Activated naive CD4-positive, alpha-beta T cell treated with anti-CD3 and anti-CD28 coated beads, Interleukin-2, amount 50 U/mL, for 24 hours (primary cell): ENCODE results near the gene ZNF273.
A peak's percentile ranks its signal among the peaks of the same experiment; 100 is the strongest.
"Not testable (repeated sequence)": the region's sequence is repeated elsewhere in the genome, so short reads cannot be mapped to it uniquely, and the experiment has no call there.

Experiments used
- H3K27ac Mint-ChIP-seq: one replicate; pipeline ENCODE4 v1.8.0; 2021; ENCODE audit warnings: mild to moderate bottlenecking, mixed read lengths
- H3K27me3 Mint-ChIP-seq: one replicate; pipeline ENCODE4 v1.8.0; 2021; ENCODE audit warnings: mixed read lengths
- H3K36me3 Mint-ChIP-seq: one replicate; pipeline ENCODE4 v1.8.0; 2021; ENCODE audit warnings: mixed read lengths
- H3K4me1 Mint-ChIP-seq: one replicate; pipeline ENCODE4 v1.8.0; 2021; ENCODE audit warnings: mixed read lengths
- H3K4me3 Mint-ChIP-seq: one replicate; pipeline ENCODE4 v1.8.0; 2021; ENCODE audit warnings: mild to moderate bottlenecking, mixed read lengths
- H3K9me3 Mint-ChIP-seq: one replicate; pipeline ENCODE4 v1.8.0; 2021; ENCODE audit warnings: mixed read lengths

ZNF273 gene

GRCh38 chr7:64892666-64893309, 10.3 kb upstream of the ZNF273 start:
- H3K4me3 Mint-ChIP-seq: no peak overlapping the region

GRCh38 chr7:64893401-64893800, 9.7 kb upstream of the ZNF273 start:
- Mint-ChIP-seq H3K4me1 (peaks cover 5% of the 10 kb centered on the region), H3K27me3 (peaks cover 16% of the 10 kb centered on the region), H3K9me3 (no peaks in the 10 kb centered on the region), H3K4me3 (no peak overlapping the region), H3K36me3 (no peaks in the 10 kb centered on the region), H3K27ac (no peak overlapping the region)

More at GRCh38 chr7:64892666-64893309, 10.3 kb upstream of the ZNF273 start:
- H3K36me3 Mint-ChIP-seq: no peaks in the 10 kb centered on the region
- no peak overlapping the region for H3K27ac Mint-ChIP-seq
- H3K9me3 Mint-ChIP-seq: no peaks in the 10 kb centered on the region
- H3K27me3 Mint-ChIP-seq: peaks cover 20% of the 10 kb centered on the region
- H3K4me1 Mint-ChIP-seq: peaks cover 11% of the 10 kb centered on the region

DNA sequence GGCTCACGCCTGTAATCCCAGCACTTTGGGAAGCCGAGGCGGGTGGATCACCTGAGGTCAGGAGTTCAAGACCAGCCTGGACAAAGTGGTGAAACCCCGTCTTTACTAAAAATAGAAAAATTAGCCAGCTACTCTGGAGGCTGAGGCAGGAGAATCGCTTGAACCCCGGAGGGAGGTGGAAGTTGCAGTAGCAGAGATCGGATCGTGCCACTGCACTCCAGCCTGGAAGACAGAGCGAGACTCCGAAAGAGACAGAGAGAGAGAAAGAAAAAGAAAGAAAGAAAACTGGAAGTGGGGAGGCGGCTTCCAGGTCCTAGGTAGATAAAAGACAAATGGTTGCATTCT, 640 bp upstream of the ZNF273 start:
- not testable (repeated sequence) for H3K36me3 Mint-ChIP-seq, H3K9me3 Mint-ChIP-seq

DNA sequence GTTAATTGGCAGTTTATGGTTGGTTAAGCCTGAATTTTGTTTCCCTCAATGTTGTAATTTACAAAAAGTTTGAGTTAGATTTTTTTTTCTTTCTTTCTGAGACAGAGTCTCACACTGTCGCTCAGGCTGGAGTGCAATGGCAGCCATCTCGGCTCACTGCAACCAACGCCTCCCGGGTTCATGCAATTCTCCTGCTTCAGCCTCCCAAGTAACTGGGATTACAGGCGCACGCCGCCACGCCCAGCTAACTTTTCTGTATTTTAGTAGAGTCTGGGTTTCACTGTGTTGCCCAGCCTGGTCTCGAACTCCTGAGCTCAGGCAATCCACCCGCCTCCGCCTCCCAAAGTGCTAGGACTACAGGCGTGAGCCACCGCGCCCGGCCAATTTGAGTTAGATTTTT, 935 bp downstream of the ZNF273 start:
- Mint-ChIP-seq H3K27me3 (no peaks in the 10 kb centered on the region), H3K9me3 (no peaks in the 10 kb centered on the region), H3K27ac (no peak overlapping the region), H3K4me1 (peaks cover 52% of the 10 kb centered on the region), H3K4me3 (peak overlapping the region; percentile 97), H3K36me3 (peaks cover 2% of the 10 kb centered on the region)

More for the DNA sequence above, 640 bp upstream of the ZNF273 start:
- not testable (repeated sequence) for H3K27me3 Mint-ChIP-seq
- Mint-ChIP-seq H3K4me1 (peaks cover 41% of the 10 kb centered on the region), H3K27ac (peak overlapping the region; percentile 84), H3K4me3 (peak overlapping the region; percentile 97)

GRCh38 chr7:64905133-64905532, 2.1 kb downstream of the ZNF273 start:
- Mint-ChIP-seq H3K36me3 (peaks cover 7% of the 10 kb centered on the region), H3K9me3 (no peaks in the 10 kb centered on the region), H3K27me3 (no peaks in the 10 kb centered on the region), H3K4me3 (no peak overlapping the region), H3K27ac (no peak overlapping the region), H3K4me1 (peaks cover 60% of the 10 kb centered on the region)

GRCh38 chr7:64905547-64905946, 2.5 kb downstream of the ZNF273 start:
- no peaks in the 10 kb centered on the region for H3K9me3 Mint-ChIP-seq
- peak overlapping the region; percentile 61 for H3K4me3 Mint-ChIP-seq
- no peaks in the 10 kb centered on the region for H3K27me3 Mint-ChIP-seq
- peaks cover 62% of the 10 kb centered on the region for H3K4me1 Mint-ChIP-seq
- H3K27ac Mint-ChIP-seq: no peak overlapping the region
- peaks cover 8% of the 10 kb centered on the region for H3K36me3 Mint-ChIP-seq

GRCh38 chr7:64907641-64908326, 4.7 kb downstream of the ZNF273 start:
- H3K4me1 Mint-ChIP-seq: peaks cover 57% of the 10 kb centered on the region
- no peaks in the 10 kb centered on the region for H3K9me3 Mint-ChIP-seq
- H3K27me3 Mint-ChIP-seq: no peaks in the 10 kb centered on the region
- H3K27ac Mint-ChIP-seq: no peak overlapping the region
- peaks cover 13% of the 10 kb centered on the region for H3K36me3 Mint-ChIP-seq
- no peak overlapping the region for H3K4me3 Mint-ChIP-seq

GRCh38 chr7:64908358-64908757, 5.3 kb downstream of the ZNF273 start:
- Mint-ChIP-seq H3K4me3 (no peak overlapping the region), H3K27me3 (no peaks in the 10 kb centered on the region), H3K9me3 (no peaks in the 10 kb centered on the region), H3K36me3 (peaks cover 16% of the 10 kb centered on the region), H3K4me1 (peaks cover 58% of the 10 kb centered on the region), H3K27ac (no peak overlapping the region)

- Mint-ChIP-seq H3K4me1 (peaks cover 15% of the 10 kb centered on the region), H3K9me3 (no peaks in the 10 kb centered on the region), H3K27me3 (no peaks in the 10 kb centered on the region), H3K27ac (no peak overlapping the region), H3K36me3 (peaks cover 42% of the 10 kb centered on the region), H3K4me3 (no peak overlapping the region)
These were observed 11.5 kb downstream of the ZNF273 start for GRCh38 chr7:64914557-64914956.

- H3K27ac Mint-ChIP-seq, H3K9me3 Mint-ChIP-seq, H3K4me1 Mint-ChIP-seq, H3K27me3 Mint-ChIP-seq, H3K4me3 Mint-ChIP-seq: not testable (repeated sequence)
- peaks cover 42% of the 10 kb centered on the region for H3K36me3 Mint-ChIP-seq
These were observed 12.2 kb downstream of the ZNF273 start for GRCh38 chr7:64915301-64915700.

DNA sequence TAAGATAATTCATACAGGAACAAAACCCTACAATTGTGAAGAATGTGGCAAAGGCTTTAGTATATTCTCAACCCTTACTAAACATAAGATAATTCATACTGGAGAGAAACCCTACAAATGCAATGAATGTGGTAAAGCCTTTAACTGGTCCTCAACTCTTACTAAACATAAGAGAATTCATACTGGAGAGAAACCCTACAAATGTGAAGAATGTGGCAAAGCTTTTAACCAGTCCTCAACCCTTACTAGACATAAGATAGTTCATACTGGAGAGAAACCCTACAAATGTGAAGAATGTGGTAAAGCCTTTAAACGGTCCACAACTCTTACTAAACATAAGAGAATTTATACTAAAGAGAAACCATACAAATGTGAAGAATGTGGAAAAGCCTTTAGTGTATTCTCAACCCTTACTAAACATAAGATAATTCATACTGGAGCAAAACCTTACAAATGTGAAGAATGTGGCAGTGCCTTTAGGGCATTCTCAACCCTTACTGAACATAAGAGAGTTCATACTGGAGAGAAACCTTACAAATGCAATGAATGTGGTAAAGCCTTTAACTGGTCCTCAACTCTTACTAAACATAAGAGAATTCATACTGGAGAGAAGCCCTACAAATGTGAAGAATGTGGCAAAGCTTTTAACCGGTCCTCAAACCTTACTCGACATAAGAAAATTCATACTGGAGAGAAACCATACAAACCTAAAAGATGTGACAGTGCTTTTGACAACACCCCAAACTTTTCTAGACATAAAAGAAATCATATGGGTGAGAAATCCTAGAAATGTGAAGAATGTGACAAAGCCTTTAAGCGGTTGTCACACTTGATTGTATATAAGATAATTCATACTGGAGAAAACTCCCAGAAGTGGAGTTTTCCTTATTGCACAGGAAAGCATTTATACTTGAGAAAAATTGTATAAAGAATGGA, 25.4 kb downstream of the ZNF273 start:
- H3K36me3 Mint-ChIP-seq: peaks cover 55% of the 10 kb centered on the region
- not testable (repeated sequence) for H3K27me3 Mint-ChIP-seq, H3K4me3 Mint-ChIP-seq, H3K27ac Mint-ChIP-seq, H3K4me1 Mint-ChIP-seq
- peaks cover 22% of the 10 kb centered on the region for H3K9me3 Mint-ChIP-seq

DNA sequence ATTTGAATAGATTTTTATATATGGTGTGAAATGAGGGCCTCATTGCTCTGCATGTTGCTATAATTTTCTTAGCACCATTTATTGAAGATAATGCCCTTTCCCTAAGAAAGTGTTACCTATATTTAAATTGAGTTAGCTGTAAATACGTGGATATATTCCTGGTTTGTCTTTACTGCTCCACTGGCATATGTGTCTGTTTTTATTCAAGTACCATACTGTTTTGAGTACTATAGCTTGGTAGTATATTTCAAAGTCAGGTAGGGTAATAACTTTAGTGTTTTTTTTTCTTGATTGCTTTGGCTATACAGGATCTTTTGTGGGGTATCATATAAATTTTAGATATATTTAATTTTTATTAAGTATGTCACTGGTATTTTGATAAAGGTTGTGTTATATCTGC, 31.4 kb downstream of the ZNF273 start:
- Mint-ChIP-seq H3K4me1 (no peaks in the 10 kb centered on the region), H3K4me3 (no peak overlapping the region), H3K36me3 (peaks cover 14% of the 10 kb centered on the region), H3K27me3 (no peaks in the 10 kb centered on the region), H3K9me3 (peaks cover 12% of the 10 kb centered on the region), H3K27ac (no peak overlapping the region)

DNA sequence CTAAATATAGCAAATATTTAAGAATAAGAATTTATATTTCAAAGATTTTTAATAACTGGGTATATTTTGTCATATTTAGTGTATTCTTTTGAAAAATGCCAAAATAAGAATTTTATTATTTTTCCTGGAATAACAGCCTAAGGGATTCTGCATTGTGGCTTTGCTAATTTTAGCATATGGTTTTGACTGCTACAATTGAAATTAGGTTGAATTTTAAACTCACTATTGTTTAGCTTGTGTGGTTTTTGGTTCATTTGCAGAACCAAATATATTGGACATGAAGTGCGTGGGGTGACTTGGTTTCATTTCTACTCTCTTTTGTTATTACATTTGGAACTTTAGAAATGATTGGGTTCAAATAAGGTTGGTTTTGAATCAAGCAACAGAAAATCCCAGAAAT, 35.5 kb downstream of the ZNF273 start:
- Mint-ChIP-seq H3K4me3 (no peak overlapping the region), H3K36me3 (peaks cover 11% of the 10 kb centered on the region), H3K27me3 (no peaks in the 10 kb centered on the region), H3K9me3 (peaks cover 8% of the 10 kb centered on the region), H3K4me1 (no peaks in the 10 kb centered on the region), H3K27ac (no peak overlapping the region)

DNA sequence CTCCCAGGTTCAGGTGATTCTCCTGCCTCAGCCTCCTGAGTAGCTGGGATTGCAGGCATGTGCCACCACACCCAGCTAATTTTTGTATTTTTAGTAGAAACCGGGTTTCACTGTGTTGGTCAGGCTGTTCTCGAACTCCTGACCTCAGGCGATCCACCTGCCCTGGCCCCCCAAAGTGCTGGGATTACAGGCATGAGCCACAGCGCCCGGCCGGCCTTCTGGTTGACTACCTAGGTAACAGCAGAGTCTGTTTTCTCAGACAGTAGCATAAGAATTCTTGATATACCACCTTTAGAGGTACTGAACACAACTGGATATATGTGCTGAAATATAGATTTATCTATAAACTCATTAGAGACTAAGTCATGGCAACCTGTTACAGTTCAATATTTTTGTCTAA, 36.9 kb downstream of the ZNF273 start:
- not testable (repeated sequence) for H3K27ac Mint-ChIP-seq, H3K27me3 Mint-ChIP-seq, H3K9me3 Mint-ChIP-seq, H3K4me1 Mint-ChIP-seq, H3K4me3 Mint-ChIP-seq
- H3K36me3 Mint-ChIP-seq: peaks cover 11% of the 10 kb centered on the region

- H3K27me3 Mint-ChIP-seq: peaks cover 33% of the 10 kb centered on the region
- H3K36me3 Mint-ChIP-seq, H3K4me3 Mint-ChIP-seq, H3K9me3 Mint-ChIP-seq, H3K27ac Mint-ChIP-seq, H3K4me1 Mint-ChIP-seq: not testable (repeated sequence)
These were observed 41.8 kb downstream of the ZNF273 start for GRCh38 chr7:64944667-64945502.
